Subcutaneous abdominal adipose tissue (tissue), 5 donors: Measurements from ENCODE around the gene ACAN.
"Not testable (repeated sequence)": the region's sequence is repeated elsewhere in the genome, so short reads cannot be mapped to it uniquely, and the experiment has no call there.

Experiments used
- H3K27ac ChIP-seq: one replicate; pipeline ENCODE4 v1.7.0; 2013; ENCODE audit warnings: low read depth, mild to moderate bottlenecking, inconsistent platforms, low read length, moderate library complexity
- H3K27me3 ChIP-seq, 5 donors: one replicate each; pipeline ENCODE4 v1.7.0; 2013; ENCODE audit warnings: low read length in 5 of 5, inconsistent platforms in 1 of 5; ENCODE audit not compliant: control insufficient read depth in 5 of 5, insufficient read depth in 4 of 5
- H3K36me3 ChIP-seq, 5 donors: one replicate each; pipeline ENCODE4 v1.7.0; 2013; ENCODE audit warnings: low read length in 5 of 5; ENCODE audit not compliant: control insufficient read depth in 5 of 5, insufficient read depth in 5 of 5
- H3K4me1 ChIP-seq, 5 donors: one replicate each; pipeline ENCODE4 v1.7.0; 2013; ENCODE audit warnings: low read length in 5 of 5, mild to moderate bottlenecking in 3 of 5, moderate library complexity in 1 of 5; ENCODE audit not compliant: control insufficient read depth in 5 of 5, insufficient read depth in 5 of 5
- H3K4me3 ChIP-seq, 5 donors: one replicate each; pipeline ENCODE4 v1.7.0; 2013; ENCODE audit warnings: low read length in 5 of 5, low read depth in 1 of 5
- H3K9ac ChIP-seq, 5 donors: one replicate each; pipeline ENCODE4 v1.7.0; 2013; ENCODE audit warnings: low read length in 5 of 5, mild to moderate bottlenecking in 4 of 5, moderate library complexity in 3 of 5
- H3K9me3 ChIP-seq, 5 donors: one replicate each; pipeline ENCODE4 v1.7.0; 2013; ENCODE audit warnings: low read length in 5 of 5; ENCODE audit not compliant: control insufficient read depth in 5 of 5
- donor health status: healthy.
- donor health status: healthy.
- donor health status: healthy.
- donor health status: healthy.
- donor health status: healthy.

The ACAN gene

DNA sequence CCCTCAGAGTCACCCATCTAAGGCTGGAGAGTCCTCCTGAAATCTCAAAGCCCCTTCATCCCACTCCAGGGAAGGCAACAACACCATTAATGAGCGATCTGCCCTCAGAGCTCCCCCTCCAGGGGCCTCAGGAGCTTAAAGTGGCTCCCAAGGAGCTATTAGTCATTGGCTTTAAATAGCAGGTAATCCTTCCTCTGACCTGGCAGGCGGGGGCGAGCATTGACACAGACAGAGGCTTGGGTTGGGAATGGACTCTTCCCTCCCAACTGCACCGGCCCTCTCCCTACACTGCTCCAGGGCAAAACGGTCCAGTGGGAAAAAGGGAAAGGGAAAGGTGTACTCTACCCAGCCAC is 108.5 kb downstream of the ACAN start:
- H3K27me3 ChIP-seq = no peaks in the 10 kb centered on the region
- peak overlapping the region; percentile 59 to 86 (median 80) for H3K4me3 ChIP-seq
- H3K9ac ChIP-seq = peak overlapping the region in 3 of 5 donors; percentile 43 to 69 (median 64)
- H3K4me1 ChIP-seq = peaks cover 6 to 50% (median 42%) of the 10 kb centered on the region in 5 donors
- no peaks in the 10 kb centered on the region for H3K9me3 ChIP-seq
- H3K27ac ChIP-seq = peak overlapping the region; percentile 67
- H3K36me3 ChIP-seq = peaks cover 0 to 23% (median 16%) of the 10 kb centered on the region in 5 donors

GRCh38 chr15:88912500-88912921 is 109.3 kb downstream of the ACAN start:
- H3K4me1 ChIP-seq = peaks cover 6 to 50% (median 42%) of the 10 kb centered on the region in 5 donors
- H3K9me3 ChIP-seq = no peaks in the 10 kb centered on the region
- peaks cover 0 to 17% (median 12%) of the 10 kb centered on the region in 5 donors for H3K36me3 ChIP-seq
- peak overlapping the region; percentile 67 for H3K27ac ChIP-seq
- no peaks in the 10 kb centered on the region for H3K27me3 ChIP-seq
- peak overlapping the region; percentile 64 to 82 (median 68) for H3K9ac ChIP-seq
- H3K4me3 ChIP-seq = peak overlapping the region; percentile 70 to 86 (median 80)

GRCh38 chr15:88913017-88913849 is 110.0 kb downstream of the ACAN start, which contains the start of gene MFGE8:
TSS of gene MFGE8 (minus strand) at chr15:88913379. CDS start at chr15:88913319, 60 bp downstream.
- H3K9ac ChIP-seq = peak within 1 kb of the TSS; percentile 64 to 82 (median 68)
- no peaks in the 10 kb centered on the region for H3K9me3 ChIP-seq
- peaks cover 6 to 50% (median 42%) of the 10 kb centered on the region in 5 donors for H3K4me1 ChIP-seq

DNA sequence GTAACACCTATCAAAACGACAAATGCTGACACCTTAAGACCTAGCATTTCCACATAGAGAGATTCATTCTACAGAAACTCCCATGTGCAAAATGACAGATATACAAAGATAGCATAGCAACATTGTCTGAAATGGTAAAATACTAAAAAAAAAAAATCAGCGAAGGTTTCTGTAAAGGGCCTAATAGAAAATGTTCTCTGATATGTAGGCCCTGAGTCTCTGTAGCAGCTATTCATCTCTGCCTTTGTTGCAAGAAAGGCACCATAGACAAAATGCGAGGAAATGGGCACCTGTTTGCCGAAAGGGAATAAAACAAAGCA is 110.6 kb downstream of the ACAN start:
- H3K36me3 ChIP-seq = peaks cover 0 to 8% (median 6%) of the 10 kb centered on the region in 5 donors
- H3K27me3 ChIP-seq = no peaks in the 10 kb centered on the region
- H3K9ac ChIP-seq = peak overlapping the region in 3 of 5 donors; percentile 14 to 69 (median 46)
- peak overlapping the region; percentile 67 for H3K27ac ChIP-seq
- H3K9me3 ChIP-seq = no peaks in the 10 kb centered on the region
- peaks cover 8 to 50% (median 42%) of the 10 kb centered on the region in 5 donors for H3K4me1 ChIP-seq
- H3K4me3 ChIP-seq = peak overlapping the region in 4 of 5 donors; percentile 77 to 86 (median 82)

More at GRCh38 chr15:88913017-88913849, 110.0 kb downstream of the ACAN start, which contains the start of gene MFGE8:
- Histone ChIP-seq H3K4me3 (peak within 1 kb of the TSS; percentile 70 to 86 (median 80)), H3K36me3 (peaks cover 0 to 11% (median 10%) of the 10 kb centered on the region in 5 donors), H3K27me3 (no peaks in the 10 kb centered on the region), H3K27ac (peak within 1 kb of the TSS; percentile 67)

- Histone ChIP-seq H3K9me3 (no peaks in the 10 kb centered on the region), H3K27me3 (no peaks in the 10 kb centered on the region), H3K36me3 (no peaks in the 10 kb centered on the region), H3K4me3 (no peak overlapping the region), H3K27ac (no peak overlapping the region), H3K4me1 (peaks cover 5 to 34% (median 30%) of the 10 kb centered on the region in 5 donors), H3K9ac (no peak overlapping the region)
Measured at GRCh38 chr15:88915354-88915753, 112.1 kb downstream of the ACAN start.

DNA sequence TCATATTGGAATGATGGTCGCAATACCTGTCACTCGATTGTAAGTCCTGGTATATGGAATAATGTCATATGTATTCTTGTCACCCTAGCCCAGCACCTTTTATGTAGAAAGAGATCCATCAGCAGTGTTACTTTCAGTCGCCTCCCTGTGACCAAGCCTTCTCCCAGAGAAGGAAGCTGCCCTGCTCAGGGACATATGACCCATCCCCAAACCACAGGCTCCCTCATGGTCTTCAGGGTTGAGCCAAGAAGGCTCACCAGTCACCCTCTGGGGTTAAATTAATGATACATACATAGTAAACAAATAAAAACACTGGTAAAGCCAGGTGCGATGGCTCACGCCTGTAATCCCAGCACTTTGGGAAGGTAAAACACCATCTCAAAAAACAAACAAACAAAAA is 114.5 kb downstream of the ACAN start:
- H3K27ac ChIP-seq = no peak overlapping the region
- no peaks in the 10 kb centered on the region for H3K27me3 ChIP-seq
- no peaks in the 10 kb centered on the region for H3K36me3 ChIP-seq
- H3K9ac ChIP-seq = no peak overlapping the region
- H3K4me3 ChIP-seq = no peak overlapping the region
- H3K4me1 ChIP-seq = peaks cover 3 to 12% (median 7%) of the 10 kb centered on the region in 5 donors
- H3K9me3 ChIP-seq = no peaks in the 10 kb centered on the region

- Histone ChIP-seq H3K4me3 (no peak overlapping the region), H3K27ac (no peak overlapping the region), H3K4me1 (peaks cover 0 to 6% (median 2%) of the 10 kb centered on the region in 5 donors), H3K36me3 (no peaks in the 10 kb centered on the region), H3K9me3 (no peaks in the 10 kb centered on the region), H3K27me3 (no peaks in the 10 kb centered on the region), H3K9ac (no peak overlapping the region)
Measured at GRCh38 chr15:88918738-88919137, 115.5 kb downstream of the ACAN start.

DNA sequence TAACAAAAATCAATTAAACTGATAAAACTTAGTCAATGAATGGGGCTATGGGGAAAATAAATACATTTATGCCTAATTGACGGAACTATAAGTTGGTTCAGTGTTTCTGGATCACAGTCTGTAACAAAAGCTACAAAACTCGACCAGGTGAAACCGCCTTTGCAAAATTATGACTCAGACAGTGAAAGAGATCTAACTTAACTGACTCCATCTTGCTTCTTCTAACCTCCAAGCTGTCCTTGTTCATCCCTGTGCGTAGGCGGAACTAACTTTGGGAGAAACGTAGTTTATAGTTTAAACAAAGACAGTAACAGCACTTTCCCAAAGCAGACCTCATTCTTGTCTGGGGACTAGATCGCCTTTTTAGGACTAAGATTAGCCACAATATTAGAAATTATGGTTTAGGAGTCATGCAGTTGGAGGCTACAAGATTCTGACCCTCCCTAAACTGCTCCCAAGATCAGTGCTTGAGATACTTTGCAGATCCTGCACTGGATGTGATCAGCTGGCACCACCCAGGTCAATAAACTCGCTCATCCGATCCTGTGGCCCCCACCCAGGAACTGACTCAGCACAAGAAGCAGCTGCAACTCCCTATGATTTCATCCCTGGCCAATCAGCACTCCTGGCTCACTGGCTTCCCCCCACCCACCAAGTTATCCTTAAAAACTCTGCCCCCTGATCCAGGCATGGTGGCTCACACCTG is 117.1 kb downstream of the ACAN start:
- Histone ChIP-seq H3K4me3 (no peak overlapping the region), H3K9ac (no peak overlapping the region)

DNA sequence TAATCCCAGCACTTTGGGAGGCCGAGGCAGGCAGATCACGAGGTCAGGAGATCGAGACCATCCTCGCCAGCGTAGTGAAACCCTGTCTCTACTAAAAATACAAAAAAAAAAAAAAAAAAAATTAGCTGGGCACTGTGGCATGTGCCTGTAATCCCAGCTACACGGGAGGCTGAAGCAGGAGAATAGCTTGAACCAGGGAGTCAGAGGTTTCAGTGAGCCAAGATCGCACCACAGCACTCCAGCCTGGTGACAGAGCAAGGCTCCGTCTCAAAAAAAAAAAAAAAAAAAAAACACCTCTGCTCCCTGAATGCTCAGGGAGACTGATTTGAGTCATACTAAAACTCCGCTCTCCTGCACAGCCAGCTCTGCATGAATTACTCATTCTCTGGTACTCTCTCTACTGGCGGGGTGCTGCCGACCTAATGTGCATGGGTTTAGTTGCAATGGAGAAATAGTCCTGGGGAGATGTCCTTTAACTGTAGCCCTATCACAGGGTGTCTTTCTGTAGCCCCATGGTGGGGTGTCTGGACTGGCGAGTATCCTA is 117.7 kb downstream of the ACAN start:
- not testable (repeated sequence) for H3K27ac ChIP-seq, H3K9me3 ChIP-seq, H3K4me3 ChIP-seq, H3K27me3 ChIP-seq, H3K4me1 ChIP-seq, H3K36me3 ChIP-seq, H3K9ac ChIP-seq

More for the DNA sequence above, 117.1 kb downstream of the ACAN start:
- no peaks in the 10 kb centered on the region for H3K27me3 ChIP-seq
- H3K27ac ChIP-seq = no peak overlapping the region
- H3K9me3 ChIP-seq = no peaks in the 10 kb centered on the region
- H3K36me3 ChIP-seq = no peaks in the 10 kb centered on the region
- peaks cover 0 to 4% (median 0%) of the 10 kb centered on the region in 5 donors for H3K4me1 ChIP-seq
